Left ventricle myocardium inferior (tissue), 1 donor: ENCODE data around the gene PSMG2. TPM values are rescaled to one million over a fixed set of nuclear protein-coding genes. Genes with fewer than 3 reads are reported as not detected.

ENCODE experiments used
- DNase-seq: peaks from one replicate; pipeline ENCODE4 v3.0.0-alpha.2; 2020
- H3K27ac ChIP-seq: fragments of 200-600 bp; replicated peaks from 2 replicates; pipeline ENCODE4 v1.8.0; 2021
- H3K27me3 ChIP-seq: fragments of 200-600 bp; 2 replicates; pipeline ENCODE4 v1.8.0; 2021; ENCODE audit warnings: low read depth
- H3K36me3 ChIP-seq: fragments of 200-600 bp; 2 replicates; pipeline ENCODE4 v1.8.0; 2021
- H3K4me1 ChIP-seq: fragments of 200-600 bp; 2 replicates; pipeline ENCODE4 v1.8.0; 2021
- H3K4me3 ChIP-seq: fragments of 200-600 bp; 2 replicates; pipeline ENCODE4 v1.8.0; 2021; ENCODE audit warnings: mild to moderate bottlenecking, moderate library complexity
- H3K9me3 ChIP-seq: fragments of 200-600 bp; replicated peaks from 2 replicates; pipeline ENCODE4 v1.8.0; 2021
- CTCF ChIP-seq: fragments of 200-600 bp; IDR thresholded peaks from 2 replicates; pipeline ENCODE4 v1.8.0; 2021; ENCODE audit warnings: antibody characterized with exemption, mild to moderate bottlenecking, borderline replicate concordance
- intact Hi-C: fragments of 100-400 bp; cut with micrococcal nuclease; formaldehyde crosslinking; loops from one replicate; pipeline ENCODE4 v1.11.0; 2022
- total RNA-seq: library from RNA; stranded (reverse); fragmentation: NEBNext Ultra II Directional; extraction: Animal tissue kit (Norgen Biotek cat#: 25700); gene quantifications from one replicate; pipeline ENCODE4 v1.2.1, GENCODE V29; 2021
- donor health status: DM: no; HTN: yes; CAD: no; lungs with severe emphysema.

Gene PSMG2
- total RNA-seq, 1 donor from 2014 or later = 39.5 TPM

GRCh38 chr18:12772111-12772510 lies 69.3 kb downstream of the PSMG2 start:
- DNase-seq = no peak

GRCh38 chr18:12773369-12773768 lies 70.5 kb downstream of the PSMG2 start:
- Histone ChIP-seq H3K36me3 (no peaks in the 10 kb centered on the region), H3K27me3 (no peaks in the 10 kb centered on the region), H3K9me3 (no peaks in the 10 kb centered on the region), H3K4me3 (no peak overlapping the region), H3K27ac (no peak overlapping the region), H3K4me1 (no peaks in the 10 kb centered on the region)
- intact Hi-C loops = no loop called here
- TF ChIP-seq CTCF = no peak
- no peak for DNase-seq

More at GRCh38 chr18:12772111-12772510, 69.3 kb downstream of the PSMG2 start:
- no peaks in the 10 kb centered on the region for H3K9me3 ChIP-seq
- intact Hi-C loops = no loop called here
- no peaks in the 10 kb centered on the region for H3K4me1 ChIP-seq
- no peak for TF ChIP-seq CTCF
- H3K27ac ChIP-seq = no peak overlapping the region
- H3K36me3 ChIP-seq = no peaks in the 10 kb centered on the region
- H3K4me3 ChIP-seq = no peak overlapping the region
- no peaks in the 10 kb centered on the region for H3K27me3 ChIP-seq

GRCh38 chr18:12774982-12775381 lies 72.1 kb downstream of the PSMG2 start:
- no peak overlapping the region for H3K4me3 ChIP-seq
- H3K9me3 ChIP-seq = no peaks in the 10 kb centered on the region
- no peak for DNase-seq
- no peaks in the 10 kb centered on the region for H3K4me1 ChIP-seq
- intact Hi-C loops = no loop called here
- no peak overlapping the region for H3K27ac ChIP-seq
- no peaks in the 10 kb centered on the region for H3K27me3 ChIP-seq
- TF ChIP-seq CTCF = no peak
- H3K36me3 ChIP-seq = no peaks in the 10 kb centered on the region

Other genes with a start within 250 kb of the PSMG2 start
- gene SPIRE1, start 44.9 kb upstream of the PSMG2 start, total RNA-seq = 42.4 TPM
- gene CEP76, start 319 bp upstream of the PSMG2 start, total RNA-seq = 3.7 TPM
- gene PTPN2, start 181.2 kb downstream of the PSMG2 start, total RNA-seq = 11.0 TPM
- gene SEH1L, start 245.0 kb downstream of the PSMG2 start, total RNA-seq = 18.1 TPM